K562 (cell line): ENCODE results near the gene CEP85L. TPM values are rescaled to one million over a fixed set of nuclear protein-coding genes. Genes with fewer than 3 reads are reported as not detected.

Source experiments
- ATAC-seq: fragments of 200-7000 bp; cut with Tn5 transposase; 3 replicates; pipeline ENCODE4 v1.9.1; 2020; ENCODE audit warnings: moderate library complexity
- BruUV-seq: library from RNA; stranded (reverse); fragments of 400-500 nt; replicated peaks from 2 replicates; lab custom pipeline; 2021; lab: Mats Ljungman, UMichigan
- CTCF ChIA-PET: fragments of 300-600 bp; formaldehyde crosslinking; extraction: SDS; loops from one replicate; lab custom pipeline; 2021; ENCODE audit warnings: low intra/inter-chr PET ratio; lab: Yijun Ruan, JAX
- POLR2A ChIA-PET: fragments of 300-600, 350-650 bp; sonication (Branson Sonifier 250); formaldehyde crosslinking; extraction: SDS; loops from one replicate; lab custom pipeline; 2021; ENCODE audit warnings: antibody characterized with exemption, inconsistent platforms; lab: Yijun Ruan, JAX
- DNase-seq, 4 experiments: peaks; one replicate each; pipeline versions ENCODE4 v3.0.0 to v3.0.0-alpha.2; 2011 to 2018; ENCODE audit warnings: low spot score in 3 of 4, mixed read lengths in 3 of 4; ENCODE audit errors: extremely low read depth in 1 of 4
- FAIRE-seq: peaks from 2 replicates; lab custom pipeline; 2011; peaks lifted over from hg19 to GRCh38; lab: Jason Lieb, UNC
- H2AFZ ChIP-seq: 2 replicates; pipeline ENCODE4 v1.6.0; 2011; ENCODE audit warnings: low read depth, low read length, control low read depth, inconsistent platforms
- H3K27ac ChIP-seq: fragments of 200-600 bp; 3 replicates; pipeline ENCODE4 v1.8.0; 2011; ENCODE audit warnings: low read depth, mild to moderate bottlenecking, control low read depth, inconsistent platforms, low read length, moderate library complexity, mixed read lengths; ENCODE audit errors: extremely low read depth
- H3K27me3 ChIP-seq, 2 experiments: fragments of 300-600 bp in 1 of 2; 2 replicates in 1 of 2; 3 replicates in 1 of 2; pipeline versions ENCODE4 v1.6.0 to v1.8.0; 2011; ENCODE audit warnings: inconsistent platforms in 2 of 2, low read length in 2 of 2, mild to moderate bottlenecking in 1 of 2, mixed read lengths in 1 of 2, moderate library complexity in 1 of 2; ENCODE audit not compliant: control insufficient read depth in 2 of 2, insufficient read depth in 2 of 2
- H3K36me3 ChIP-seq: fragments of 300-600 bp; 3 replicates; pipeline ENCODE4 v1.8.0; 2011; ENCODE audit warnings: mild to moderate bottlenecking, low read length, inconsistent platforms; ENCODE audit not compliant: control insufficient read depth, insufficient read depth
- H3K4me1 ChIP-seq, 2 experiments: fragments of 200-600 bp in 1 of 2; replicated peaks in 1 of 2; 2 replicates in 1 of 2; 3 replicates in 1 of 2; pipeline versions ENCODE4 v1.5.1 to v1.8.0; 2011; ENCODE audit warnings: inconsistent platforms in 2 of 2, low read length in 2 of 2, mild to moderate bottlenecking in 1 of 2, mixed read lengths in 1 of 2, moderate library complexity in 1 of 2; ENCODE audit not compliant: control insufficient read depth in 2 of 2, insufficient read depth in 2 of 2
- H3K4me2 ChIP-seq: 2 replicates; pipeline ENCODE4 v1.6.1; 2011; ENCODE audit warnings: low read length, control low read depth, inconsistent platforms, mixed read lengths; ENCODE audit not compliant: insufficient read depth
- H3K4me3 ChIP-seq: fragments of 200-600 bp; sonication (generic), shearing (Covaris generic); 2 replicates; pipeline ENCODE4 v1.5.1; 2016; ENCODE audit warnings: control low read depth, inconsistent platforms
- H3K79me2 ChIP-seq: fragments of 200-600 bp; 3 replicates; pipeline ENCODE4 v1.8.0; 2011; ENCODE audit warnings: low read length, inconsistent platforms; ENCODE audit not compliant: control insufficient read depth, insufficient read depth
- H3K9ac ChIP-seq, 2 experiments: 2 replicates each; pipeline versions ENCODE4 v1.6.0 to v1.6.1; 2011; ENCODE audit warnings: low read depth in 2 of 2, low read length in 2 of 2, control low read depth in 1 of 2, inconsistent platforms in 1 of 2, mild to moderate bottlenecking in 1 of 2, mixed read lengths in 1 of 2; ENCODE audit not compliant: insufficient read depth in 1 of 2
- H3K9me1 ChIP-seq: one replicate; pipeline ENCODE4 v1.6.0; 2011; ENCODE audit warnings: inconsistent platforms, mild to moderate bottlenecking, low read length, moderate library complexity; ENCODE audit not compliant: control insufficient read depth, insufficient read depth
- H3K9me3 ChIP-seq: replicated peaks from 2 replicates; pipeline ENCODE4 v1.5.1; 2011; ENCODE audit warnings: low read depth, low read length, inconsistent platforms; ENCODE audit not compliant: control insufficient read depth, insufficient read depth
- H4K20me1 ChIP-seq: replicated peaks from 2 replicates; pipeline ENCODE4 v1.6.1; 2011; ENCODE audit warnings: low read length, inconsistent platforms, mixed read lengths; ENCODE audit not compliant: control insufficient read depth, insufficient read depth
- E2F8 ChIP-seq: fragments of 450-650 bp; IDR thresholded peaks from 2 replicates; pipeline ENCODE4 v1.7.1; 2018; ENCODE audit warnings: mild to moderate bottlenecking, low read depth; ENCODE audit not compliant: partially characterized antibody
- ELF2 ChIP-seq: fragments of 250-450 bp; sonication (Bioruptor Pico); IDR thresholded peaks from 2 replicates; pipeline ENCODE4 v1.5.0; 2021; ENCODE audit warnings: mild to moderate bottlenecking
- HLTF ChIP-seq: fragments of 450-650 bp; IDR thresholded peaks from 2 replicates; pipeline ENCODE4 v1.6.1; 2016
- ILK ChIP-seq: fragments of 450-650 bp; IDR thresholded peaks from 2 replicates; pipeline ENCODE4 v1.6.1; 2016; ENCODE audit warnings: missing genetic modification characterization, low read depth, mild to moderate bottlenecking, missing compliant biosample characterization, moderate library complexity, borderline replicate concordance
- MAFK ChIP-seq: IDR thresholded peaks from 2 replicates; pipeline ENCODE4 v1.6.1; 2011; ENCODE audit warnings: low read length, improper control_type of control experiment
- PCBP1 ChIP-seq: fragments of 200-400 bp; formaldehyde crosslinking; IDR thresholded peaks from 2 replicates; pipeline ENCODE4 v1.6.1; 2018; ENCODE audit warnings: mild to moderate bottlenecking, low read depth, low read length; ENCODE audit not compliant: poor library complexity, severe bottlenecking
- SMARCC2 ChIP-seq: fragments of 450-650 bp; IDR thresholded peaks from 2 replicates; pipeline ENCODE4 v1.6.1; 2017; ENCODE audit warnings: antibody characterized with exemption, moderate library complexity, mild to moderate bottlenecking, low read depth
- TCF7 ChIP-seq: sonication (generic); IDR thresholded peaks from 2 replicates; pipeline ENCODE4 v1.6.1; 2016; ENCODE audit warnings: antibody characterized with exemption, borderline replicate concordance
- ZNF3 ChIP-seq: fragments of 250-450 bp; sonication (Bioruptor Pico); IDR thresholded peaks from 2 replicates; pipeline ENCODE4 v1.5.0; 2021; ENCODE audit warnings: mild to moderate bottlenecking, moderate library complexity
- ZNF57 ChIP-seq: fragments of 450-650 bp; formaldehyde crosslinking; IDR thresholded peaks from 2 replicates; pipeline ENCODE4 v1.4.0; 2020; ENCODE audit warnings: mild to moderate bottlenecking, moderate library complexity
- WGBS: fragments of 100-300 bp; shearing (Covaris generic); methylation state at CpG from one replicate; pipeline ENCODE4 v1.1.6; 2016; ENCODE audit warnings: low coverage, mixed read lengths; ENCODE audit not compliant: insufficient coverage; ENCODE audit errors: missing lambda C conversion rate; 5-methylcytosine and 5-hydroxymethylcytosine counted together
- in situ Hi-C: fragments of 300-500 bp; cut with MboI; formaldehyde crosslinking; loops from 4 replicates; pipeline ENCODE4 v1.15.0; 2018; ENCODE audit warnings: inconsistent platforms, mixed read lengths
- intact Hi-C: fragments of 100-400 bp; cut with micrococcal nuclease; formaldehyde crosslinking; loops from 2 replicates; pipeline ENCODE4 v1.14.2; 2022
- polyA plus RNA-seq, 8 experiments: library from polyadenylated mRNA; depleted of rRNA in 4 of 8; stranded (reverse) in 5 of 8; unstranded in 3 of 8; fragments of >200 nt; fragmentation: Nextera tagmentation in 2 of 8; fragmentation: Illumina TruSeq in 1 of 8; extraction: Ambion mirVana in 2 of 8; extraction: Trizol in 1 of 8; gene quantifications; 2 replicates each; pipeline versions ENCODE4 v1.2.1 to v1.2.3, GENCODE V29; 2011 to 2014; ENCODE audit warnings: inconsistent platforms in 1 of 8, missing spikeins in 1 of 8
- total RNA-seq, 7 experiments: library from RNA; depleted of rRNA in 6 of 7; stranded (reverse); fragments of >200 nt in 6 of 7; fragmentation: Illumina TruSeq in 2 of 7; extraction: Trizol in 2 of 7; gene quantifications; 2 replicates each; pipeline versions ENCODE4 v1.2.1 to v1.2.3, GENCODE V29; 2011 to 2021; ENCODE audit warnings: low replicate concordance in 1 of 7
- TF ChIP-seq, protein P1 (sequence below): fragments of 250-450 bp; sonication (Bioruptor Pico); IDR thresholded peaks from 2 replicates; pipeline ENCODE4 v1.4.0; 2020; ENCODE audit warnings: mild to moderate bottlenecking, moderate library complexity, borderline replicate concordance
- TF ChIP-seq, protein P2 (sequence below), 2 experiments: IDR thresholded peaks; 2 replicates each; pipeline ENCODE4 v1.6.1; 2012; ENCODE audit warnings: improper control_type of control experiment in 2 of 2, low read depth in 2 of 2, low read length in 2 of 2, borderline replicate concordance in 1 of 2

Gene CEP85L
- total and polyA plus RNA-seq, 9 of the 15 experiments (the other 6 are each of a cell fraction or from before 2014, with no cell fraction given): 4.5 to 15.8 (median 8.3) TPM

GRCh38 chr6:118591897-118592296 lies 59.5 kb downstream of the CEP85L start (continued):
- no peak for TF ChIP-seq MAFK
- TF ChIP-seq SMARCC2: no peak

- in situ Hi-C loops: no loop called here
- POLR2A ChIA-PET: interaction anchor here (0.9 kb wide), 1 partner anchor 278 kb away, joined by 3 read pairs; no protein-coding TSS in a partner anchor
- Histone ChIP-seq H3K36me3 (no peaks in the 10 kb centered on the region; the same call in 2 of the 3 replicates), H3K79me2 (peaks cover 7% of the 10 kb centered on the region; the same call in 1 of the 3 replicates), H3K9me1 (no peaks in the 10 kb centered on the region), H3K27ac (no peak overlapping the region), H3K4me2 (no peak overlapping the region), H4K20me1 (no peaks in the 10 kb centered on the region; the same call in 1 of the 2 replicates), H3K9me3 (no peaks in the 10 kb centered on the region), H3K4me1 (no peaks in the 10 kb centered on the region), H3K4me3 (no peak overlapping the region), H2AFZ (no peak overlapping the region), H3K27me3 (no peaks in the 10 kb centered on the region), H3K9ac (no peak overlapping the region)
- no TSS peak for BruUV-seq
- 61% methylated on average over 6 of the region's 6 CpGs for WGBS
- ATAC-seq: no peak
- intact Hi-C loops: no loop called here
- DNase-seq: no peak
- CTCF ChIA-PET: no interaction called here
- FAIRE-seq: no peak
- TF ChIP-seq ELF2 (CRISPR knock-in tag) (no peak), ZNF57 (CRISPR knock-in tag) (no peak), TCF7 (no peak), PCBP1 (no peak), HLTF (no peak), ZNF3 (CRISPR knock-in tag) (no peak), ILK (no peak), E2F8 (no peak)
- TF ChIP-seq, protein P1, sequence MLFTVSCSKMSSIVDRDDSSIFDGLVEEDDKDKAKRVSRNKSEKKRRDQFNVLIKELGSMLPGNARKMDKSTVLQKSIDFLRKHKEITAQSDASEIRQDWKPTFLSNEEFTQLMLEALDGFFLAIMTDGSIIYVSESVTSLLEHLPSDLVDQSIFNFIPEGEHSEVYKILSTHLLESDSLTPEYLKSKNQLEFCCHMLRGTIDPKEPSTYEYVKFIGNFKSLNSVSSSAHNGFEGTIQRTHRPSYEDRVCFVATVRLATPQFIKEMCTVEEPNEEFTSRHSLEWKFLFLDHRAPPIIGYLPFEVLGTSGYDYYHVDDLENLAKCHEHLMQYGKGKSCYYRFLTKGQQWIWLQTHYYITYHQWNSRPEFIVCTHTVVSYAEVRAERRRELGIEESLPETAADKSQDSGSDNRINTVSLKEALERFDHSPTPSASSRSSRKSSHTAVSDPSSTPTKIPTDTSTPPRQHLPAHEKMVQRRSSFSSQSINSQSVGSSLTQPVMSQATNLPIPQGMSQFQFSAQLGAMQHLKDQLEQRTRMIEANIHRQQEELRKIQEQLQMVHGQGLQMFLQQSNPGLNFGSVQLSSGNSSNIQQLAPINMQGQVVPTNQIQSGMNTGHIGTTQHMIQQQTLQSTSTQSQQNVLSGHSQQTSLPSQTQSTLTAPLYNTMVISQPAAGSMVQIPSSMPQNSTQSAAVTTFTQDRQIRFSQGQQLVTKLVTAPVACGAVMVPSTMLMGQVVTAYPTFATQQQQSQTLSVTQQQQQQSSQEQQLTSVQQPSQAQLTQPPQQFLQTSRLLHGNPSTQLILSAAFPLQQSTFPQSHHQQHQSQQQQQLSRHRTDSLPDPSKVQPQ: no peak
- TF ChIP-seq, protein P2, sequence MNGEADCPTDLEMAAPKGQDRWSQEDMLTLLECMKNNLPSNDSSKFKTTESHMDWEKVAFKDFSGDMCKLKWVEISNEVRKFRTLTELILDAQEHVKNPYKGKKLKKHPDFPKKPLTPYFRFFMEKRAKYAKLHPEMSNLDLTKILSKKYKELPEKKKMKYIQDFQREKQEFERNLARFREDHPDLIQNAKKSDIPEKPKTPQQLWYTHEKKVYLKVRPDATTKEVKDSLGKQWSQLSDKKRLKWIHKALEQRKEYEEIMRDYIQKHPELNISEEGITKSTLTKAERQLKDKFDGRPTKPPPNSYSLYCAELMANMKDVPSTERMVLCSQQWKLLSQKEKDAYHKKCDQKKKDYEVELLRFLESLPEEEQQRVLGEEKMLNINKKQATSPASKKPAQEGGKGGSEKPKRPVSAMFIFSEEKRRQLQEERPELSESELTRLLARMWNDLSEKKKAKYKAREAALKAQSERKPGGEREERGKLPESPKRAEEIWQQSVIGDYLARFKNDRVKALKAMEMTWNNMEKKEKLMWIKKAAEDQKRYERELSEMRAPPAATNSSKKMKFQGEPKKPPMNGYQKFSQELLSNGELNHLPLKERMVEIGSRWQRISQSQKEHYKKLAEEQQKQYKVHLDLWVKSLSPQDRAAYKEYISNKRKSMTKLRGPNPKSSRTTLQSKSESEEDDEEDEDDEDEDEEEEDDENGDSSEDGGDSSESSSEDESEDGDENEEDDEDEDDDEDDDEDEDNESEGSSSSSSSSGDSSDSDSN (IDR thresholded peaks at IDR 0.05; ENCODE audit: borderline replicate concordance in 1 of 2, low read depth in 2 of 2, low read length in 2 of 2): no peak
Measured at GRCh38 chr6:118589649-118590365, 61.6 kb downstream of the CEP85L start.
